GM08714 (cell line): ENCODE results near the gene RALGPS1.

Experiments
- H3K4me3 ChIP-seq: fragments of 200-500 bp; sonication (Bioruptor generic); 2 replicates; pipeline ENCODE4 v1.5.1; 2014; ENCODE audit warnings: mild to moderate bottlenecking, low read length, inconsistent platforms
- ZNF274 ChIP-seq: IDR thresholded peaks from 2 replicates; pipeline ENCODE4 v1.6.1; 2012; ENCODE audit warnings: mild to moderate bottlenecking, low read depth, low read length

RALGPS1 gene

GRCh38 chr9:127064335-127064734, 149.8 kb downstream of the RALGPS1 start:
- H3K4me3 ChIP-seq, result no peak overlapping the region
- no peak for TF ChIP-seq ZNF274

GRCh38 chr9:127065592-127065991, 151.0 kb downstream of the RALGPS1 start:
- TF ChIP-seq ZNF274, result no peak
- H3K4me3 ChIP-seq, result no peak overlapping the region

- TF ChIP-seq ZNF274, result no peak
- H3K4me3 ChIP-seq, result no peak overlapping the region
Observed at GRCh38 chr9:127066060-127066850, 151.7 kb downstream of the RALGPS1 start.

DNA sequence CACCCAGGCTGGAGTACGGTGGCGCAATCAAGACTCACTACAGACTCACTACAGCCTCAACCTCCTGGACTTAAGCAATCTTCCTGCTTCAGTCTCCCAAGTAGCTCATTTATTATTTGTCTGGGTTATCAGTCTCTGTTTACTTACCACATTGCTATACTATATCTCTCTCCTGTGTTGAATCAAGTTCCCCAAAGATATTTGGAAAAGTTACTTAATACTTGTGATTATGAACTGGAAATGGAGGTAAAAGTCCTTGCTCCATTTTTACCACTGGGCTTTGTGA, 152.2 kb downstream of the RALGPS1 start:
- TF ChIP-seq ZNF274, result no peak
- no peak overlapping the region for H3K4me3 ChIP-seq

DNA sequence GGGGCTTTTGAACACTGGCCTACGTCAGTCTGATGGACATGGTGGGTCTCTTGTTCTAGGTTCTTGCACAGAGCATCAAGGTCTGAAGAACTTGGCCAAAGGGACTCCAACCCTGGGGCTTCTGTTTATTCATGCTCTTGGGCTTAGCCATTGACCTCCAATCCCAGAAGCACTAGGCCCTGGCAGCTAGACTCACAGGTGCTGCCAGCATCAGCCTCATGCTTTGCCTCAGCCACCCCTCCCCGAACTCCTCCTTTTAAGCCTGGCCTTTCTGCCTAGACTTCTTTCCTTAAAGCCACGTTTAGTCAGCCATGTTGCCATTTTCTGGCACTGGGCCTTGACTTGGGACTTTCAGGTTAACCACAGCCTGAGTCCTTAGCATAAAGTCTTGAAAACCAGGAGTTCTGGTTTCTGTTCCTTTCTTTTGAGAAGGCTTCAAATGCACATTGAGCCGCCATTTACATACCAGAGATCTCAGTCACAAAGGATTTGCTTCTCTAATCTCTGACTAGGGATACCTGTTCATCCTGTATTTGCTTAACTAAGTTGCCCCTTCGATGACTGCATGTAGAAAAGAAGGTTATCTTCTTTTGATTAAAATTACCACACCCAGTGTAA, 153.1 kb downstream of the RALGPS1 start:
- TF ChIP-seq ZNF274, result no peak
- H3K4me3 ChIP-seq, result no peak overlapping the region

- no peak for TF ChIP-seq ZNF274
- H3K4me3 ChIP-seq, result no peak overlapping the region
Observed at GRCh38 chr9:127074561-127075548, 160.3 kb downstream of the RALGPS1 start.

DNA sequence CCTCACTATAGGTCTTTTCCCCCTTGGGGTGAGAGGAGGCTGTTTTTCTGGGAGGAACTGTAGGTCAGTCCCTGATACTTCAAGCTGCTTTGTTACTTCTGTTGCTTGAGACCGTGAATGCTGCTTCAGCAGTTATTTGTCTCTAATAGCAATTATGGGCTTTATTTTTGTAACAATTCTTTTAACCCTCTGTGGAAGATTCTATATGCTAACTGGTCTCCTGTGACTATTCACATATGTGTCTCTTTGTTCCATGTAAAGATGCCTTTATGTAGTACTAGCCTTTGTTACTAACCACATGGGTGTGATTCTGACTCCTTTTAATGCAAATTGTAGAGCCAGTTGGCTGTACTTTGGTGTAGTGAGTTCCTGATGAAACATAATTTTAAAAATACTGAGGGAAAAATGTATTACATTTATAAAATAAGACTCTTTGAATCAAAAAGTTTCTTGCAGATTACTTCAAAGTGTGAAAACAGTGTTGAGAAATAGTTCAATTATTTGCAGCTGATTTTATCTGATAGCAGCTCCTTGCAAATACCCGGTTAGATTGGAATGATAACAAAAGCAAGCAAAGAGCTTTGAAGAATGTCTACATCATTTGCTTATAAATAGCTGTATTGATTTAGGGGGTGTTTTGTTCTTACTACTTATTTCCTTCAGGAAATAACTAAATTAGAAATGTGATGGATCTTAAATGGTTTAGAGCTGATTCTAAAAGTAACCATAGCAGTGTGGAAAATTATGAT, 161.2 kb downstream of the RALGPS1 start:
- no peak for TF ChIP-seq ZNF274
- no peak overlapping the region for H3K4me3 ChIP-seq

DNA sequence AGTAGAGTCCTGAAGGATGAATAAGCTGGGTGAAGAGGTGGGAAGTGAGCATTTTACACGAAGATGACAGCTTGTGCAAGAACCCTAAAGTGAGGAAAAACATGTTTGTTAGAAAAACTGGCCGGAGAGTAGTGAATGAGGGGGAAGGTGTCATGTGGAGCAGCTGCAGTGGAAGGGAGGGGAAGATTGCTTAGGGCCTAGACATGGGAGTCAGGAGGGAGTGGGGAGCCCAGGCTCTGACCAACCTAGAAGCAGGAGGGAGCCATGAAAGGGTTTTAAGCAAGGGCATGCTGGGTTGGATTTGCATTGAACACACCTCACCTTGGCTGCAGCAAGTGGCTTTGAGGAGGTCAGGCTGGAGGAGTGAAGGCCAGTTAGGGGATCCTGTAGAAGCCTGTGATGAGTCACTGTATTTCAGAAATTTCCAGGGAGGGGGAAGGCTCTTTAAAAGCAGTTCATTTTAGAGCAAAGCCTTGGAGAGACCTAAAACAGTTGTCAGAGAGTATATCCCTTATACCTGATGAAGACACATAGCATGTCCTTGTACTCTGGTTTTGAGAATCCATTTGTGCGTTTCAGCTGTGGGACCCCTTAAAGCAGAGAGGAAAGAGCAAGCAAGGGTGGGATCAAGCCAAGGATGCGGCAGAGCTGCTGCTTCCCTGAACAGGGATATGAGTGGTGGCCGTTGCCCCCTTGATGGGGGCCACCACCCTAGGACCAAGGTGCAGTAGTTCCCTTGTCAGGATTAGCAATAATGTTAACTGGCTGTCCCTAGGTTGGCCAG, 162.5 kb downstream of the RALGPS1 start:
- TF ChIP-seq ZNF274, result no peak
- no peak overlapping the region for H3K4me3 ChIP-seq

- TF ChIP-seq ZNF274, result no peak
- no peak overlapping the region for H3K4me3 ChIP-seq
Observed at GRCh38 chr9:127077644-127077946, 163.0 kb downstream of the RALGPS1 start.

DNA sequence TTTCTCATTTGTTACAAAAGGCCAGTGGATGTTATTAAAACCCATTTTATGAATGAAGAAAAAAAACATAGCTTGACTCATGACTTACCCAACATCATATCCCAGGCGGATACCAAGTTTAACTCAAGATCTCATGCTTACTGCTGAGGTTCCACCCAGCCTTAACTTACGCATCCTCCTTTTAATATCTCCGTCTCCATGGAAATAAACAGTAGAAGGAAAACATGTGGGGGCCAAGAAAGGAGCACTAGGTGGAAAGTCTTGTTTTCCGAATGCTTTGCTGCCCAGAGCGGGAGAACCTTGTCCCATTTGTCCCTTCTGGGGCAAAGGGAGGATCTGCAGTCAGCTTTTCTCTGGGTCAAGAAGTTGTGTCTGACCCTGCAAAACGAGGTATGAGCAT, 163.8 kb downstream of the RALGPS1 start:
- TF ChIP-seq ZNF274, result no peak
- H3K4me3 ChIP-seq, result no peak overlapping the region

- no peak overlapping the region for H3K4me3 ChIP-seq
- no peak for TF ChIP-seq ZNF274
Observed at GRCh38 chr9:127078988-127079387, 164.4 kb downstream of the RALGPS1 start.

DNA sequence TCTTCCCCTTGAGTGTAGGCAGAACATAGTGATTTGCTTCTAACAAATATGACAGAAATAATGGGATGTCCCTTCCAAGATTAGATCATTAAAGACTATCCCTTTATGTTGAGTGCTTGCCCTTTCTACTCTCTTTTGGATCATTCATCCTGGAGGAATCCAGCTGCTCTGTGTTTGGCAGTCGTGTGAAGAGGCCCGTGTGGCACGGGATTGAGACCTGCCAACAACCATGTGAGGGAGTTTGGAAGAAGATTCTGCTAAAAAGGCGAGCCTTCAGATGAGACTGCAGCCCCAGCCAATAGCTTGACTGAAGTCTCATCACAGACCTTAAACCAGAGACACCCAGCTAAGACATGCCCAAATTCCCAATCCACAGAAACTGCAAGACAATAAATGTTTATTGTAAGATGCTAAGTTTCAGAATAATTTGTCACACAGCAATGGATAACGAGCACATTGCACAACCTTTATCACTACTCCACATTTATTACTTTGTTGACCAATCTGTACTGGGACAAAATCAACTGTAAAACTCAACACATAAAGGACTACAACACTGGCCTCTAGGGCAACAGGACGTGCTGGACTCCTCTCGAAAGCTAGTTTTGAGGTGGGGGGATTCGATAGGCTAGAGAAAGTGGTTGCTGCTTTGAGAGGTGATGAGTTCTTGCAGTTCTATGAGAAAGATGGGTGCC, 165.0 kb downstream of the RALGPS1 start:
- no peak overlapping the region for H3K4me3 ChIP-seq
- TF ChIP-seq ZNF274, result no peak
